LNCAP (cell line): ENCODE data around the gene BCL2L1.

Experiments
- CTCF ChIP-seq: fragments of 450-650 bp; IDR thresholded peaks from 2 replicates; pipeline ENCODE4 v1.5.1; 2017; ENCODE audit warnings: mild to moderate bottlenecking

Gene BCL2L1

GRCh38 chr20:31705598-31706597 lies 16.8 kb downstream of the BCL2L1 start:
- TF ChIP-seq CTCF: no peak

GRCh38 chr20:31705191-31705590 lies 17.5 kb downstream of the BCL2L1 start:
- TF ChIP-seq CTCF: no peak

- TF ChIP-seq CTCF: no peak
Observed at GRCh38 chr20:31704225-31705119, 18.2 kb downstream of the BCL2L1 start.

GRCh38 chr20:31701591-31701990 lies 21.1 kb downstream of the BCL2L1 start:
- no peak for TF ChIP-seq CTCF

GRCh38 chr20:31700747-31701146 lies 21.9 kb downstream of the BCL2L1 start:
- no peak for TF ChIP-seq CTCF

GRCh38 chr20:31699801-31700728 lies 22.6 kb downstream of the BCL2L1 start:
- TF ChIP-seq CTCF: no peak
